Fibroblast of skin of left quadriceps (primary cell): ENCODE measurements around the gene EMC6.
"Not testable (repeated sequence)": the region's sequence is repeated elsewhere in the genome, so short reads cannot be mapped to it uniquely, and the experiment has no call there.

Source experiments
- DNase-seq, 2 experiments: peaks; one replicate each; pipeline ENCODE4 v3.0.0-alpha.2; 2013; ENCODE audit warnings: low read depth in 2 of 2

EMC6 gene

DNA sequence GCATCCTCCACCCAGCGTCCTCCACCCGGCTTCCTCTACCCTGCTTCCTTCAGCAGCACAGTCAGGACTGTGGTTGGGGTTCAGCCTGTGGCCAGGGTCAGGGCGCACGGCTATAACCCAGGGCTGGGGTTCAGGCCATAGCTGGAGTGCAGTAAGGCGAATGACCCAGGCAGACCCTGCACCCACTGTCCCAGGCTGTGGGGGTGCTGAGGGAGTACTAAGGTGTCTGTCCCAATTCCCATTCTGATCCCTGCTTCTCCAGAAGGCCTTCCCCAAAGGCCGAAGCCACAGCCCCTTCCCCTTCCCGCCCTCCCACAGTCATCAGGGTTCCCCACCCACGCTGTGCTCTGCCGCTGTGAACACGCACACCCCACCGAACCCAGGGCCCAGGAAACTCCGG, 12.4 kb downstream of the EMC6 start:
- no peak for DNase-seq

DNA sequence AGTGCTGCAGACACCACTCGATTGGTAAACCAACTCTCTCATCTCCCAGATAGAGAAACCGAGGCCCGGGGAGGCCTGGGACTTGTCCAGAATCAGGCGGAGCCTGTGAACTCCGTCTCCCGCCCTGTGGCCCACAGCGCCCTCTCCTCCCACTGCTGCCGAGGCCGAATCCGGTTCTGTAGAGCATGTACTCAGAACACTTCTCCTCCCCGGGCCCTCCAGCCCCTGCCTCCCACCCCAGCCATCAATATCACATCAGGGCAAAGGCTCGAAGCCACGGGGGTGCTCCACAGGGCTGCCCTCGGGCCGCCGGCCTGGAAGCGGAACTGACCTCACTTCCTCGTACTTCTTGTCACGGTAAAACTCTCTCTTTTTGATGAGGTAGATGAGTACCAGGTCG, 13.0 kb downstream of the EMC6 start:
- DNase-seq: no peak

DNA sequence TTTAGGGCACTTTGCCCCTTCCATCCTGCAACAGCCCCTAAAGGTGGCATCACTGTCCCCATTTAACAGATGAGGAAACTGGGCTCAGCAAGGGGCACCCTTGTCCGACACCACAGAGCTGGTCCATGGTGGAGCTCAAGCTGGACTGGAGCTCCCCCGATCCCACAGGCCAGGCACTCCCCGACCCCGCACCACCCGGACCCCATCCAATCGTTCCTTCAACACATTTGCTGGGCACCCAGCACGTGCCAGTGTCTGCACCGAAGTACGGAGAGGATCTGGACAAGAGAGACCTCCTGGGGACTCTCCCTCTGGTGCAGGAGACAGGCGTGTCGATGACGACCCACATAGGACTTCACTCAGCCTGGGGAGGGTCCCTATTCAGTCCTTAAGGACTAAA, 13.4 kb downstream of the EMC6 start:
- no peak for DNase-seq

DNA sequence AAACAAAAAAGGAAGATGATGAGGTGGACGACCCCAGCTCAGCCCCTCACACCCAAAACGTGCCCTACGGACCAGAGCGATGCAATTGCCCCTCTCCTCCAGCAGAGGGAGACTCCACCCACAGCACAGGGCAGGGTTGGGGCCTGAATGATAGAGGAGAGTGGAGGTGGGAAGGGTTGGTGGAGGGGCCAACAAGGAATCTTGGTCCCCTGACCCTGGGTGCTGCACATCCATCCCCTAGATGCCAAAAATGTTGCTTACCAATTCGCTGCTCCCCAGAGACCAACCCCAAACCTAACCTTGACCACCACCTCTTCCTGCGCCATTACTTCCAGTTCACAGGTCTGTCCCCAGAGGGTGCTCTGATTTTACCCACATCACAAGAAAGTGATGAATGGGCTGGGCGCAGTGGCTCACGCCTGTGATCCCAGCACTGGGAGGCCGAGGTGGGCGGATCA, 14.5 kb downstream of the EMC6 start:
- no peak for DNase-seq

DNA sequence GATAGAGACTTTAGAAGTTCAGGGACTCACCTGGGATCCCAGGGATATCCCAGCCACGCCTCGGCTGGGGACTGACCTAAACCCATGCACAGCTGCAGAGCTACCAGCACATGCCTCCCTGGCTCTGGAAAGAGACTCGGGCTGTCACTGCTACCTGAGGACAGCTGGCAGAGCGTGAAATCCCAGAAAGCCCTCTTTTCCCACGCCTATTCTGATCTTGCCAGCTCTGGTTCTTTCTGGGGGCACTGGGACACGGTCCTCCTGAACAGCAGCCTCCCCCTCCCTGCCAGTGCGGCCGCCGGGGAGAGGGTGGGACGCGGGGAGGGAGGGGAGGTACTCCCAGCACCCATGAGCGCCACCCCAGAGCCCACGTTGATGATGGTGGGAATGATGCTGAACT, 16.6 kb downstream of the EMC6 start:
- no peak for DNase-seq

DNA sequence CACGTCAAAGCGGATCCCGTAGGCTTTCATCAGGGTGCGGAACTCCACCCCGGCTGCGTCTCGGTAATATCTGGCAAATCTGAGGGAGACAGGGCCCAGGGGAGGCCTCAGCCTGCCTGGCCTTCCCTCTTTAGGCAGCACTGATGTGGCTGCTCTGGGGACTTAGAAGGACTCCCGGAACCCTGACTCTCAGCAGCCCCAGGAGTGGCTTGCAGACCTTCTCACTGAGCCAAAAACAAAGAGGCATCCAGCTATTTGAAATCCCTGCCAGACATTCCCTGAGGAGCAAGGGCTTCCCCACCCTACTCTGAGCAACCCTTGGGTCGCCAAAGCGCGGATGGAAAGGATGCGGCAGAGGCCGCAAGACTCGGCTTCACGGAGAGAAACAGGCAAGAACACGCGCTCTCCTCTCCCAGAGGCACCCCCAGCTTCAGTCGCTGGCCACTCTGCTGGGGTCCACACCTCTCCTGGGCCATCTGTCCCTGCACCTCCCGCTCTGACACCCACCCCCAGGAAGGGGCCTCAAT, 19.5 kb downstream of the EMC6 start:
- DNase-seq: no peak

DNA sequence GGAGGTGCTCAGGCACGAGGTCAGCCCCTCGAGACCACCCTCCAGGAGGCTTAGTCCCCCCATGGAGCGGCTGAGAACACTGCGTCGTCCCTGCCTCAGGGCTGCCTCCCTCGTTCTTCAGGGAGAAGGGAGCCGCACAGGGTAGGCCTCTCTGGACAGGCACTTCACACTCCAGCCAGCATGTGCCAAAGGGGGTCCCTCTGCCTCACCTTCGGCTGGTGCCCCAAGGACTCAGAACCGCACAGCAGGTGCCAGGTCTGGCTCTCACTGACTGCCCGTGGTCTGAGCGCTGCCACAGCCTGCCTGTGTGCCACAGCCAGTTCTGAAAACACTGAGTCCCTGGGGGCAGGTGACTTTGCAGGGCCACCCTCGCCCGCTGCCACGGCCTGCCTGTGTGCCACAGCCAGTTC, 20.2 kb downstream of the EMC6 start:
- no peak for DNase-seq

DNA sequence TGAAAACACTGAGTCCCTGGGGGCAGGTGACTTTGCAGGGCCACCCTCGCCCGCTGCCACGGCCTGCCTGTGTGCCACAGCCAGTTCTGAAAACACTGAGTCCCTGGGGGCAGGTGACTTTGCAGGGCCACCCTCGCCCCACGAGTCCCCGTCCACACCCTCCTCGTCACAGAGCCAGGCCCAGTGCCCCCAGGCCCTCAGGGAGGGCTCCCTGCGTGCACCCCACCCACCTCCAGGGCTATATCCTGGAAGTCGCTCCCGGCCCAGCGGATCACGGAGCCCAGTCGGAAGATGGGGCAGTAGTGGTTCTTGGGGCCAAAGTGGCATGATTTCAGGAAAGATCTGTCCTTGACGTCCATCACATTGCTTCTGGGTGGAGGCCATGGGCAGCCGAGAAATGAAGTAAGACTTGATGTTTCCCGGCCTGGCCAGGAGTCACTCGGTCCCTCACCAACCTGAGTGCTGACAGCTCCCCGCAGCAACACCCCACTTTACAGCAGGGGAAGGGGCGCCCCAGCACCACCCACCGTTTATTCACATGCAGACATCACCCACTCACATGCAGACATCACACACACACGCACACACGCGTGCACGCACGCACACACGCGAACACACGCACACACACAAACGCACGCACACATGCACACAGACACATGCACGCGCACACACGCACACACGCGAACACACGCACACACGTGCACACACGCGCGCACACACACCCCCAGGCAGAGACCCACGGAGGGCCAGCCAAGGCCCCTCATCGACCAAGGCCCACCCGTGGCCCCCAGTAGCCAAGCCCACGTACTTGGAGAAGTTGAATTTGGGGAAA, 20.9 kb downstream of the EMC6 start:
- DNase-seq: no peak

DNA sequence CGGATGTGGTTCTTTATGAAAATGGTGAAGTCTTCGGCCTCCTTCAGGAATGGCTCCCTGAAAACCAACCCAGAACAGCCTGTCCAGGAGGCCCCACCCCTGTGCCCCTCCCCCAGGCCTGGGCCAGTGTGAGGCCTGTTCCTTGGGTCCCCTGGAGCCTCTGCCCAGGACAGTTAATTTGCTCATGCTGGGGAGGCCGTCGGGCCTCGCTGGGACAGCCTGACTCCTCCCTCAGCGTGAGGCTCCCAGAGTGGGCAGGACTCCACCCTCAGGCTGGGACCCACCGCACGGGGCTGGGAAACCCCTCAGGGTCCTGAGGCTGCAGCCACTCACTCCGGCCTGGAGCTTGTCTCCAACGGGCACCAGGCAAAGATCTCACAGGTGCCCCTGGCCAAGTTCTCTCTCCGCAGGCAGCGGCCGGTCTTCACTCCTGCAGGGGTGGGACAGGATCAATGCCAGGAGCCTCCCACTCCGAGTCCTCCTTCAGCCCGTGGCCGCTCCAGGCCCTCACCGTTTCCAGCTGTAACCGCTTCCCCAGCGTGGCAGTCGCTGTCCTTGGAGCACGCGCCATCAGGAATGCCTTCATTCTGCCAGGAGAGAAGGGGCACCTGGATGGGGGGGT, 21.6 kb downstream of the EMC6 start:
- no peak for DNase-seq

DNA sequence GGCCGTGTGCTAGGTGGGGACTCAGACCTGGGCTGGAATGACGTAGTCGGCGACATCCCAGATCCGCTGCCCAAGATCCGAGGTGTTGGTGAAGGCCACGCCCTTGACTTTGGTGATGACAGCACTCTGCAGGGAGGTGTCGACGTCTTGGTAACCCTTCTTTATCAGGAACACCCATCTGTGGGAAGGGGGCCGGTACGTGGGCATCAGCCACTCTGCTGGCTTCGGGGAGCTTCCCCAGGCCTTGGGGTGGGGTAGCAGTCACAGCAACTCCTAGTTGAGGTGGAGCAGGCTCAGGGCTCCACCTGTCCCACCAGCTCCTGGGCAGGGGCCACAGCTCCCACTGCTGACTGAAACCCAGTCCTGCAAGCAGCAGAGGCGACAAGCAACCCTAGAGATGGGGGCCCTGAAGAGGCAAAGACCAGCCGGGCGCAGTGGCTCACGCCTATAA, 23.0 kb downstream of the EMC6 start:
- no peak for DNase-seq

DNA sequence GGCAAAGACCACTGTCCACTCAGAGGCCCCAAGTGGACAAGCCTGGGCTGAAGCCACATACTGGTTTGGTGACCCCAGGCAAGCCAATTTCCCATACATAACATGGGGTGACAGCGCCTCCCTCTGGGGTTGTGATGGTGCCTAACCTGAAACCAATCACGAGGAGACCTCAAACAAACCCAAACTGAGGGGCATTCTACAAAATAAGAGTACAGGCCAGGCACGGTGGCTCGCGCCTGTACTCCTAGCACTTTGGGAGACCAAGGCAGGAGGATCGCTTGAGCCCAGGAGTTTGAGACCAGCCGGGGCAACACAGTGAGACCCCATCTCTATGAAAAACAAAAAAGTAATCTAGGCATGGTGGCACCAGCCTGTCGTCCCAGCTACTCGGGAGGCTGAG, 23.7 kb downstream of the EMC6 start:
- no peak for DNase-seq

DNA sequence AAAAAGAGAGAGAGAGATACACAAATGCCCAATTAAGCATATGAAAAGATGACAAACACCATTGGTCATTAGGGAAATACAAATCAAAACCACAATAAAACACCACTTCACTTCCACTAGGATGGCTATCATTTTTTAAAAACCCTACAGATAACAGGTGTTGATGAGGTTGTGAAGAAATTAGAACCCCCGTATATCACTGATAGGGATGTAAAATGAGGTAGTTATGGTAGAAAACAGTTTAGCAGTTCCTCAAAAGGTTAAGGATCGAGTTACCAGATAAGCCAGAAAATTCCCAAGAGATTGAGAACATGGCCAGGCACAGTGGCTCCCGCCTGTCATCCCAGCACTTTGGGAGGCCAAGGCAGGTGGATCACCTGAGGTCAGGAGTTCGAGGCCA, 24.5 kb downstream of the EMC6 start:
- no peak for DNase-seq

DNA sequence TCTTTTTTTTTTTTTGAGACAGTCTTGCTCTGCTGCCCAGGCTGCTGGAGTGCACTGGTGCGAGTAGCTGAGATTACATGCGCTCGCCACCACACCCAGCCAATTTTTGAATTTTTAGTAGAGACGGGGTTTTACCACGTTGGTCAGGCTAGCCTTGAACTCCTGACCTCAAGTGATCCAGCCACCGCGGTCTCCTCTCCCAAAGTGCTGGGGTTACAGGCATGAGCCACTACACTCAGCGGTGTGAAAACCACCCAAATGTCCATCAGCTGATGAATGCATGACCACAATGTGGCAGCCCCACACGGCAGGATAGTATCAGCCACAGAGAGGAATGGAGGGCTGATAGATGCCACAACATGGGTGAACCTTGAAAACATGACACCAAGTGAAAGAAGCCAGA, 25.2 kb downstream of the EMC6 start:
- no peak for DNase-seq

DNA sequence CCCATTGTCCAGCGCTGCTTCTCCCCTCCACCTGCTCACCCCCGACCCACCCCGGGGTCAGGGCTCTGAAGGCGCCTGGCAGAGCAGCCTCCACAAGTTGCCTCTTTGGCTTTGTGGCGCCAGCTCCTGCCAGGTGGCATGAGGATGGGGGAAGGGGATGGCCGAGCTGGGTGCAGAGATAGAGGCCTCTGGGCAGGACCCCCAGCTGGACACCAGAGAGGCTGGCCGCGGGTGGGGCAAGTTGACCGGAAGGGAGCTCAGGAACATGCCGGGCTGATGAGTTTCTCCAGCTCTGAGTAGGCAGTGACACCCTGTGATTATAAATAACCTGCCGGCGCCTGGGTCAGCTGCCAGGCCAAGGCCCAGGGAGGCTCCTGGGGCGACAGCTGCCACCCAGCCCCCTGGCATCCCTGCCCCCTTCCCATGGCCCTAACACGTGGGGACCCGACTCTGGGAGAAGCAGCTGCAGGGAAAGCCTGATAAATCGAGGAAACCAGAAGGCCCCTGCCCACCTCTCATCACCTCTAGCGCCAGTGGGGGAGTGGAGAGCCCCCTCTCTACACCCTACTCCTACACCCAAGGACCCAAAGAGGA, 26.6 kb downstream of the EMC6 start:
- no peak for DNase-seq

DNA sequence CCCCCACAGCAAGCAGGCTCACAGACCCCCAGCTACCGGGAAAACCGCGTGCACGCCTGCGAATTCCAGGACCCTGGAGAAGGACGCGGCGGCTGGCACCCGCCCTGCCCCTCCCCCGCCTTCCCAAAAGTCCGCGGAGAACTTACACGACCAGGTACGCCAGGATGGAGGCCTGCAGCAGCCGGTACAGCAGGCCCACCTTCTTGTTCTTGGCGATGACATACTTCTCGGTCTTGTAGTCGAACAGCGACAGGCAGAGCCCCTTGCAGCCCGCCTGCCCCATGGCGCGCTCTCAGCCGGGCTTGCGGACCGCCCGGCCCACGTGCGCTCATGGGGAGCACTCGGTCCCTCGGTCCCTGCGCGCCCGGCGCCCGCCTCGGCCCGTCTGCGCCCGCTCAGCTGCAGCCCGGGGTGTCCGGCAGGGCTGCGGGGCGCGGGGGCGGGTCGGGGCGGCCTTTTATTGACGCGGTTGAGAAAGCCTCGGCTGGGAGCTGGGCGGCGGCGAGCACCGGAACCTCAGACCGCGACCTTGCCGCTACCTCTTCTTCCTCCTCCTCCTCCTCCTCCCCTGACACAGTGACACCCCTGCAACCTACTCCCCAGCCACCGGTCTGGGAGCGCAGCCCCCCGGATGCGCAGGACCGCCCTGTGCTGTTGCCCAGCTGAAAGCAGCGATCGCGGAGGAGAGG, 27.3 kb downstream of the EMC6 start, which contains the start of gene P2RX5:
Gene P2RX5, minus strand, starts transcription at position 433 of the 689 bp plus-strand sequence. Its CDS starts 150 bp downstream, at position 283.
- DNase-seq: no peak

DNA sequence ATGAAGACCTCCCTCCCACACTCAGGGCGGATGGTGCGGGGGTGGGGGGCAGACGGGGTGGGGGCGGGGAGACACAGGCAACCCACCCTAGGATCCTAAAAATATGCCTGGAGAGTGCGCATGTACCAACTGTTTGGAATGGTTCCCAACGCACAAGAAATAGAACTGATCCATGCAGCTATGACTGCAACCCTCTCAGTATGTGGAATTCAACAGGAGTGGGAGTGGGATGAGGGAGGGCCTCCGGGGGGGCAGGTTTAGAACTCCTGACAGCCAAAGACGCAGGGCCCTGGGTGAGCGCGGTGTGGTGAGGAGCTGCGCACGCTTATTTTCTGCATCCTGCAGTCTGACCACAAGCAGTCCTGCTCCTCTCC, 28.5 kb downstream of the EMC6 start:
- no peak for DNase-seq

DNA sequence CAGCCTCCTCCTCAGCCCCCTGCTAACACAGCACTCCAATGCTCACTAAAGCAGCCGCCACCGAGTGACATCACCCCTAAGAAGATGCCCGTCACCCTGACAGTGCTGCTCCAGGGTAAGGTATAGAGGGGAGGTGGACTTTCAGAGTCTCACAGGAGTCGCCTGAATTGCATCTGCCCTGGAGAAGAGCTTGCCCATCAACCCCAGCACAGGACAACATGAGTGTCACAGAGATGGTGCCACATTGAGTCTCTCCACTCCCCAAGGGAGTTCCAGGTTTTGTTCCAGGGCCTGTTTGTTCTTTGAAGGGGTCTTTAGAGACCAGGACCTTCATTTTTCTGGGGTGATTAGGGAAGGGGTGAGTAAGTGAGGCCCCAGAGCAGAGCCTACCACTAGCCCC, 29.5 kb downstream of the EMC6 start:
- DNase-seq: no peak

DNA sequence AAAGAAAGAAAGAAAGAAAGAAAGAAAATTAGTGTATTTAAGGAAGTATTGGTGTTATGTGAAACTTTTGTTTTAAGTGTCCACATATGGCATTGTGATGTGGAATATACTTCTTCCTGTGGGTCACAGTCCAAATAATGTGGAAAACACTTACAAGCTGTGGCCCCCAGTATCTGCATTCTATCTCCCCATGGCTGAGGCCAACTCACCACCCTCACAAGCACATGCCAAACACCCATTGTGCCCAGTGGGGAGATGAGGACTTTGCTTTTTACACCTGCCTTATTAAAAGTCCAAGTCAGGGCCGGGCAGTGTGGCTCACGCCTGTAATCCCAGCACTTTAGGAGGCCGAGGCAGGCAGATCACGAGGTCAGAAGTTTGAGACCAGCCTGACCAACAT, 31.3 kb downstream of the EMC6 start:
- no peak for DNase-seq

DNA sequence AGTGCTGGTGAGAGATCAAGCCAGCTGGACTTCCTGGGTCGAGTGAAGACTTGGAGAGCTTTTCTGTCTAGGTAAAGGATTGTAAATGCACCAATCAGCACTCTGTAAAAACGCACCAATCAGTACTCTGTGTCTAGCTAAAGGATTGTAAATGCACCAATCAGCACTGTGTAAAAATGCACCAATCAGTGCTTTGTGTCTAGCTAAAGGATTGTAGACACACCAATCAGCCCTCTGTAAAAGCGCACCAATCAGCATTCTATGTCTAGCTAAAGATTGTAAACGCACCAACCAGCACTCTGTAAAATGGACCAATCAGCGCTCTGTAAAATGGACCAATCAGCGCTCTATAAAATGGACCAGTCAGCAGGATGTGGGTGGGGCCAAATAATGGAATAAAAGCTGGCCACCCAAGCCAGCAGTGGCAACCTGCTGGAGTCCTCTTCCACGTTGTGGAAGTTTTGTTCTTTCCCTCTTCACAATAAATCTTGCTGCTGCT, 33.5 kb downstream of the EMC6 start:
- not testable (repeated sequence) for DNase-seq

DNA sequence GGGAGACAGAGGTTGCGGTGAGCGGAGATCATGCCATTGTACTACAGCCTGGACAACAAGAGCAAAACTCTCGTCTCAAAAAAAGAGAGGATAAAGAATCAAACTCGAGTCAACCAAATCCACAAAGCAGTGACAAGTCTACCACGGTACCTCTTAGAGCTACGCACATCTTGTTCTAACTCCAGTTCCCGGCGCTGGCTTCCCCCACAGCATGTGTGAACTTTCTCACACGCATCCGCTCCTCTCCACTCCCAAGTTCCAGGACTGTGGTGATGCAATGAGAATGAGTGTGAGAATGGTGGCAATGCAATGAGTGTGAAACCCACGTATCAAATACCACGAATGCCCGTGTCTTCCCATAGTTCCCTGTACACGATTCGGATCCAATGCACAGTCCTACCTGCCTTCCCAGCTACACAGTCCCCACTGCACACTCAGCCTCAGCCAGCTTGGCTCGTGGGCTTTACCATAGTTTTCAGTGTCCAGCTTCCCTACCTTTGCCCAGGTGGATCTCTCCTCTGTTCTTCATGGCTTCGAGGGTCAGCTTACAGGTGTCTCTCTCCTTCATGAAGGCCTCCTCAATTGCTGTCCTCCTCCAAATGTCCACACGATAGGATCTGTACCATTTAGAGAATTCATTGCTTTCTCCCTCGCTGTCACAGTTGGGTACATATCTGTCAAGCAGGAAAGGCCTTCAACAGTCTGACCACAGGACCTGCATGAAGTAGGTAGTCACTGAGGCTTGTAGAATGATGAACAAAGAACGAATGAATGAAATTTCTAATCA, 36.5 kb downstream of the EMC6 start:
- no peak for DNase-seq

DNA sequence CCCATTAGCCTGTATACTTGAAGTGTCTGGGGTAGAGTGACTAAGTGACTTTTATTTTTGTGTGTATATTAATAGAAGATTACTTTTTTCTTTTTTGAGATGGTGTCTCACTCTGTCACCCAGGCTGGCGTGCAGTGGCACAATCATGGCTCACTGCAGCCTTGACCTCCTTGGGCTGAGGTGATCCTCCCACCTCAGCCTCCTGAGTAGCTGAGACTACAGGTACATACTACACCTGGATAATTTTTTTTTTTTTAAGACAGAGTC, 37.0 kb downstream of the EMC6 start:
- DNase-seq: not testable (repeated sequence)
